NOMO-1 (cell line): ENCODE results near the gene PPP1R13B.
"Not testable (repeated sequence)": the region's sequence is repeated elsewhere in the genome, so short reads cannot be mapped to it uniquely, and the experiment has no call there.

Source experiments
- DNase-seq, 2 experiments: peaks; one replicate each; lab custom pipeline; 2025; ENCODE audit not compliant: unreplicated experiment in 2 of 2; lab: John Stamatoyannopoulos, UW

The PPP1R13B gene, protein sequence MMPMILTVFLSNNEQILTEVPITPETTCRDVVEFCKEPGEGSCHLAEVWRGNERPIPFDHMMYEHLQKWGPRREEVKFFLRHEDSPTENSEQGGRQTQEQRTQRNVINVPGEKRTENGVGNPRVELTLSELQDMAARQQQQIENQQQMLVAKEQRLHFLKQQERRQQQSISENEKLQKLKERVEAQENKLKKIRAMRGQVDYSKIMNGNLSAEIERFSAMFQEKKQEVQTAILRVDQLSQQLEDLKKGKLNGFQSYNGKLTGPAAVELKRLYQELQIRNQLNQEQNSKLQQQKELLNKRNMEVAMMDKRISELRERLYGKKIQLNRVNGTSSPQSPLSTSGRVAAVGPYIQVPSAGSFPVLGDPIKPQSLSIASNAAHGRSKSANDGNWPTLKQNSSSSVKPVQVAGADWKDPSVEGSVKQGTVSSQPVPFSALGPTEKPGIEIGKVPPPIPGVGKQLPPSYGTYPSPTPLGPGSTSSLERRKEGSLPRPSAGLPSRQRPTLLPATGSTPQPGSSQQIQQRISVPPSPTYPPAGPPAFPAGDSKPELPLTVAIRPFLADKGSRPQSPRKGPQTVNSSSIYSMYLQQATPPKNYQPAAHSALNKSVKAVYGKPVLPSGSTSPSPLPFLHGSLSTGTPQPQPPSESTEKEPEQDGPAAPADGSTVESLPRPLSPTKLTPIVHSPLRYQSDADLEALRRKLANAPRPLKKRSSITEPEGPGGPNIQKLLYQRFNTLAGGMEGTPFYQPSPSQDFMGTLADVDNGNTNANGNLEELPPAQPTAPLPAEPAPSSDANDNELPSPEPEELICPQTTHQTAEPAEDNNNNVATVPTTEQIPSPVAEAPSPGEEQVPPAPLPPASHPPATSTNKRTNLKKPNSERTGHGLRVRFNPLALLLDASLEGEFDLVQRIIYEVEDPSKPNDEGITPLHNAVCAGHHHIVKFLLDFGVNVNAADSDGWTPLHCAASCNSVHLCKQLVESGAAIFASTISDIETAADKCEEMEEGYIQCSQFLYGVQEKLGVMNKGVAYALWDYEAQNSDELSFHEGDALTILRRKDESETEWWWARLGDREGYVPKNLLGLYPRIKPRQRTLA

DNA sequence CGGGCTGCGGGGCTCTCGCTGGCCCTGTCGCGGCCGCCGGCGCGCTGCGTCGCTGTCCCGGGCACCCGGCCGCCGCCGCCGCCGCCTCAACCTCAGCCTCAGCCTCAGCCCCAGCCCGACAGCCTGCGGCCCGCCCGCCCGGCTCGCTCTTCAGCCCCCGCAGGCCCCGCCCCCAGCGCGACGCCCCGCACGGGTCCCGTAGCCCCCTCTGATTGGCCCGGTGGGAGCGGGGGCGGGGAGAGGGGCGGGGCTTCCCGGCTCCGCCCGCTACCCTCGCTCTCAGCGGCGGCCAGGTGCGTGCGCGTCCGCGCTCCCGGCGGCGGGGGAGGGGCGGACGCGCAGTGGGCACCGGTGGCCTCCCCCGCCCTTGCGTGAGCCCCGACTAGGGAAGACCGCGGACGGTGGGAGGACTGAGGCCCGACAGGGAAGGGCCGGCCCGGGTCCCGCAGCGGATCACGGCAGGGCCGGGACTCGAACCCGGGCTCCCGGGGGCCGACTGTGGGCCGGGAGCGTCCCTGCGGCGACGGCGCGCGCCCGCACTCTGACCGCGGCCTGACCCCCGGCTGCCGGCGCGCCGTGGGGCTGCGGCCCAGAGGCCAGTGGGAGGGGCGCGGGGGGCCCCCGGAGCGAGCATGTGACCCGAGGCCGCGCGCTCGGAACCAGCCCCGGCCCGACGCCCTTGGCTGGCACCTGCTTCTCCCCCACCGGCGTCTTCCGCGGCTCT is at the start of gene PPP1R13B:
Gene PPP1R13B, minus strand, starts transcription at position 125 of the 724 bp plus-strand sequence. CDS start 268 bp downstream, outside the sequence.
- peak; percentile 69 to 90 for DNase-seq

GRCh38 chr14:103896578-103896977 is 49.2 kb upstream of the PPP1R13B start:
- no peak for DNase-seq

- no peak for DNase-seq
Observed at GRCh38 chr14:103894723-103895059, 47.3 kb upstream of the PPP1R13B start.

- no peak for DNase-seq
Observed at GRCh38 chr14:103894034-103894722, 46.8 kb upstream of the PPP1R13B start.

DNA sequence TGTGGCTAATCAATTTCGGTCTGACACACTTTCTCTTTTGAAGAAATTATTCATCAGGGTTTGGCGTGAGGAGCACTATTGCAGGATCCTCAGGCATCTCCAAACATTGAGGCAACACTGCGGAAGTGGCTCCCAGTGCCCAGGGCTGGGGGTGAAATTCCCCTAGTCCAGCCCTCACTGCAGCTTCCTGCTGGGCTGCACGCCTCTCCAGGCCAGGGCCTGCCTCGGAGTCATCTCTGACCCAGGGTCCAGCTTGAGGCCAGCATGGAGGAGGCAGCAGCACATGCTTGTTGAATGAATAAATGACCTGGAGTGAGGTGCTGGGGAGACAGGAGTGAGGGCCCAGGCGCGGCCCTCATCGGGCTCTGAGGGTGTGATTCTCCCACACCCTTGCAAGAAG is 44.9 kb upstream of the PPP1R13B start:
- DNase-seq = no peak

DNA sequence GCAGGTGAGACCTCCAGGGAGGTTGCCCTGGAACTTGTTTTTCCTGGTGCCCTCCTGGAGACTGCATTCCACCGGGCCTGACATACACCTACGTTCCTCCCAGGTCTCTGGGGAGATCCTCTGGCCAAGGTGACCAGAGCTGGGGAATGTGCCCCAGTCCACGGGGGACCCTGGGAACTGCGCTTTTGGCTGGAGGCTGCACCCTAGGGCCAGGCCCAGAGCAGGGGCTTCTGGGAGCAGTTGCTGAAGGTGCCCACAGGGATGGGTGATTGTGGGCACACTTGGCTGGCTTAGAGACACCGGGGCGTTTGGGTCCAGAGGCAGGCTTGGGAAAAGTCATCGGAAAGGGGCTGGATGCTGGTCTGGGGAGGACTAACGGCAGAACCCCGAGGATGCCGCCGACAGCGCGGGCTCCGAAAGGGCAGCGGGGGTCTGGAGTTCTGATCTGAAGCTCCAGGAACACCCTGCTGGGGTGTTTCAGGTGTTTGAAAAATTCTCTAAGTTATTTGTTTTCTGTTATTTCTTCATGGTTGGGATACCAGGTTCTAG is 44.4 kb upstream of the PPP1R13B start:
- DNase-seq = no peak

- no peak for DNase-seq
Observed at GRCh38 chr14:103890821-103891666, 43.7 kb upstream of the PPP1R13B start.

- no peak for DNase-seq
Observed at GRCh38 chr14:103890052-103890371, 42.6 kb upstream of the PPP1R13B start.

DNA sequence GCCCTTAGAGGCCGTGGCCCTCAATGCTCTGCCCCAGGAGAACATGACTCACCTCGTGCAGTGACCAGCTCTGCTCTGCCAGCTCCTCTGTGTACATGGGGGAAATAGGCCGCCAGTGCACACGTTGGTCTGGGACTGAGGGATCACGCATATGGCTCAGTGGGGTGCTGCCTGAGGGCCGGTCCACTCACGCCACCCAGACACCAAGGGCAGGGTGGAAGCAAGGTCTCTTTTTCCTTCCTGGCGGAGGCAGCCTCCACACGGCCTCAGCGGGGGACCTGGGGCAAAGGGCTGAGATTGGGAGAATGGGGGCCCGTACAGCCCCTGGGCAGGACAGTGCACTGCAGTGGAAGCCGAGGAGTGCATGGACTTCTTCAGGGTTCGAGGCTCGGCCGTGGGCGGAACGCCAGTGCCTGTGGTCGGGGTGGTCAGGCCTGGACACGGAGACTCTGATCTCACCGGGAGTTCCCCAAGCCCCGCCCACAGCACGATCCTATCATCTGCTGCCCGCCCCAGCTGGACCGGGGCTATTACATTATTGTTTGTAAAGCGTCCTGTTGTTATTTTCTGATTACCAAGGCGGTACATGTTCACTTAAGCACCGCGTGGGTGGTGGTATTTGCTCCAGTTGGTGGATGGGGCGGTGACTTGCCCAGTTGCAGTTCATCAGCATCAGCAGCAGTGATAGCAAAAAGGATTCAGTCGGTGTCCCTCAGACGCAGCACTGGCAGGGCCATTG is 42.1 kb upstream of the PPP1R13B start:
- no peak for DNase-seq

- not testable (repeated sequence) for DNase-seq
Observed at GRCh38 chr14:103889002-103889312, 41.6 kb upstream of the PPP1R13B start.

DNA sequence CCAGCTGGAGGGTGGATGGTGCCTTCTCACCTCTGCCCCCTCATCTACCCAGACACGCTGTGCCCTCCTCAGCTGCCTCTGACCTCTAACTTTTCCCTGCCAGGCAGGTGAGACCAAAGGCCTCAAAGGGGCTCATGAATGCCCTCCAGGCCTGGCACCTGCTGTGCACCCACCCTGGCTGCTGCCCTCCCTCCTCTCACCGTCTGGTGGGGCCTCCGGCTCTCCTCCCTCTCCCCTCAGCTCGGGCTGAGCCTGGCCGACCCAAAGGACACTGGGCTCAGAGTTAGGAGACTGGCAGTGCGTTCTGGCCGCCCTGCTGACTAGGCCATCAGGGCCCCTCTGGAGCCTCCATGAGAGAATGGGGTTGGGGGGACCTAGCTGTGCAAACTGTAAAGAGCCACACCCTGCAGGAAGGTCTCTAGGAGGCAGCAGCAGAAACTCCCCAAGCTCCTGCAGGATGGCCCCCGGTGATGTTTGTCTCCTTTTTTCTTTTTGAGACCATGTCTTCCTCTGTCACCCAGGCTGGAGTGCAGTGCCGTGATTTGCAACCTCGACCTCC is 40.3 kb upstream of the PPP1R13B start:
- no peak for DNase-seq

- no peak for DNase-seq
Observed at GRCh38 chr14:103887170-103887501, 39.8 kb upstream of the PPP1R13B start.

- no peak for DNase-seq
Observed at GRCh38 chr14:103886304-103887169, 39.2 kb upstream of the PPP1R13B start.

DNA sequence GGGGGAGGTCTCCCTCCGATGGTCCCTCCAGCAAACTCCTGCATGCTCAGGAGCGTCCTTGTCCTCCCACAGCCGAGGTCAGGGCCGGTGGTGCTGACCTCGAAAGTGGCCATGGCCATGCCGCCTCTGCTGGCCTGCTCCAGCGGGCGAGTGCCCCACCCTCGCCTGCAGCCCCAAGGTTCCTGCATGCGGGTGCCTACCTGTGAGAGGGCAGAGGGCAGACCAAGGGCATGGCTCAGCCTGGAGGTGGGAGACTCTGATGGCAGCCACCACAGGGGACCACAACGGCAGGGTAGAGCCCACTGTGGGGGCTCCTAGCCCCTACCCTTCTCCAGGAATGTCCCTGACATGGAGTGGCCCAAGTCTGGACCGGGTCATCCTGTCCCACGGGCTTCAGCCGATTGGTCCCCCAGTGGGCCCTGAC is 38.1 kb upstream of the PPP1R13B start:
- DNase-seq = no peak

- DNase-seq = no peak
Observed at GRCh38 chr14:103884854-103885253, 37.5 kb upstream of the PPP1R13B start.

DNA sequence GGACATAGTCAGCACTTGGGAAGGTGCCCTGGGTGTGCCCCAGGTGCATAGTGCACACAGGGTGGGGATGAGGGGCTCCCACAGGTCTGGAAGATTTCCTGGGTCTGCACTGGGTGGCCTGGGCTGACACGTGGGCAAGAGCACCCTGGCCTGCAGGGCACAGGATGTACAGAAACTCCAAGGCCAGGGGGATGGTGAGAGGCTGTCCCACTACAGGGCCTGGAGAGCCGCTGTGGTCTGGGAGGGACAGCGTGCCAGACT is 35.8 kb upstream of the PPP1R13B start:
- no peak for DNase-seq

GRCh38 chr14:103882503-103883262 is 35.3 kb upstream of the PPP1R13B start:
- DNase-seq = no peak
